ENCODE measurements around the gene C1QA. TPM values are rescaled to one million over a fixed set of nuclear protein-coding genes. Genes with fewer than 3 reads are reported as not detected.

Gene C1QA
- total and polyA plus RNA-seq, 2 of the 13 experiments (the other 11 are each of a cell fraction or from before 2014, with no cell fraction given): not detected

- 27% methylated on average over 1 of the region's 1 CpG for WGBS (ENCODE audit: low lambda C conversion rate)
- TF ChIP-seq ZBTB44 (CRISPR knock-in tag; IDR thresholded peaks at IDR 0.05) (no peak), MXD4 (CRISPR knock-in tag; IDR thresholded peaks at IDR 0.05) (no peak), TBP (CRISPR knock-in tag; IDR thresholded peaks at IDR 0.05) (no peak), FOXM1 (CRISPR knock-in tag; IDR thresholded peaks at IDR 0.05) (no peak), RARA (CRISPR knock-in tag; IDR thresholded peaks at IDR 0.05) (no peak), DR1 (CRISPR knock-in tag; IDR thresholded peaks at IDR 0.05) (no peak), AFF4 (CRISPR knock-in tag; IDR thresholded peaks at IDR 0.05) (no peak), ZBTB21 (CRISPR knock-in tag; IDR thresholded peaks at IDR 0.05) (no peak), ZNF780A (CRISPR knock-in tag; IDR thresholded peaks at IDR 0.05) (no peak), E2F1 (CRISPR knock-in tag; IDR thresholded peaks at IDR 0.05) (no peak), ZNF644 (CRISPR knock-in tag; IDR thresholded peaks at IDR 0.05; ENCODE audit: low read depth) (no peak), ZBTB7A (CRISPR knock-in tag; IDR thresholded peaks at IDR 0.05) (no peak), HHEX (CRISPR knock-in tag; IDR thresholded peaks at IDR 0.05) (no peak), ZKSCAN1 (IDR thresholded peaks at IDR 0.05; ENCODE audit: low read length) (no peak), ZFAT (CRISPR knock-in tag; conservative IDR thresholded peaks at IDR 0.05) (no peak), CHD4 (IDR thresholded peaks at IDR 0.05; ENCODE audit: borderline replicate concordance, low read length) (no peak), ARID2 (CRISPR knock-in tag; IDR thresholded peaks at IDR 0.05; ENCODE audit: borderline replicate concordance) (no peak), JUN (CRISPR knock-in tag; IDR thresholded peaks at IDR 0.05) (no peak), NFE2L1 (CRISPR knock-in tag; IDR thresholded peaks at IDR 0.05; ENCODE audit: borderline replicate concordance) (no peak), ZNF563 (CRISPR knock-in tag; IDR thresholded peaks at IDR 0.05) (no peak)
- no peak overlapping the region for H2AFZ ChIP-seq (ENCODE audit: low read length)
- no peaks in the 10 kb centered on the region for H3K79me2 ChIP-seq (ENCODE audit: insufficient read depth, low read length)
- H3K27ac ChIP-seq (ENCODE audit: extremely low read length, insufficient read depth, low read length): no peak overlapping the region
- CTCF ChIA-PET (ENCODE audit: low intra/inter-chr PET ratio, low total read pairs): no interaction called here
- no peak overlapping the region for H3K4me3 ChIP-seq (replicated peaks in 1 of 3; ENCODE audit: insufficient read depth in 1 of 3, low read depth in 2 of 3, low read length in 3 of 3)
- no TSS peak for BruUV-seq (replicated peaks)
- H3K9ac ChIP-seq (ENCODE audit: insufficient read depth, low read depth, low read length): no peak overlapping the region
- H3K36me3 ChIP-seq (replicated peaks in 1 of 2; ENCODE audit: control insufficient read depth in 1 of 2, insufficient read depth in 2 of 2, low read length in 2 of 2): no peaks in the 10 kb centered on the region
- POLR2A ChIA-PET: no interaction called here
- no peaks in the 10 kb centered on the region for H3K9me3 ChIP-seq (ENCODE audit: low read length)
- FAIRE-seq: no peak
- intact Hi-C loops (cut with micrococcal nuclease; ENCODE audit: unreplicated experiment): no loop called here
- in situ Hi-C loops (cut with HindIII; ENCODE audit: extremely low pct_ligation_motif_present, low pct_unique_long_range_greater_than_20kb): no loop called here
- no peak for DNase-seq (ENCODE audit: low spot score)
- no peak for ATAC-seq
- no peaks in the 10 kb centered on the region for H4K20me1 ChIP-seq (ENCODE audit: insufficient read depth, low read length)
- H3K4me1 ChIP-seq (ENCODE audit: insufficient read depth, low read length): 0 out of 2 replicates have a peak, but pooled peaks cover 5% of the 10 kb centered on the region
- H3K4me2 ChIP-seq (ENCODE audit: low read depth, low read length): no peak overlapping the region
- H3K27me3 ChIP-seq (ENCODE audit: control insufficient read depth in 1 of 2, insufficient read depth in 2 of 2, low read length in 2 of 2): peaks cover 0 to 4% of the 10 kb centered on the region in 2 experiments; a peak in 1 of 5 replicates
Observed at GRCh38 chr1:22683547-22683946, 47.1 kb downstream of the C1QA start.

All from HepG2 (cell line).